ENCODE measurements around the gene NAIF1.

- no peak for TF ChIP-seq CTCF (IDR thresholded peaks at IDR 0.05)
- no peak for TF ChIP-seq EZH2phosphoT487 (IDR thresholded peaks at IDR 0.05)
- TF ChIP-seq EZH2 (IDR thresholded peaks at IDR 0.05) = no peak
These were observed 39.4 kb downstream of the NAIF1 start for GRCh38 chr9:128027705-128028104.
